ENCODE data around the gene SLC25A13.

- no peak for TF ChIP-seq POLR2AphosphoS5 (IDR thresholded peaks at IDR 0.05; ENCODE audit: low read depth, low read length)
- no peak for TF ChIP-seq POLR2A (IDR thresholded peaks at IDR 0.05; ENCODE audit: low read depth, low read length)
- TF ChIP-seq TAF1 (IDR thresholded peaks at IDR 0.05; ENCODE audit: low read depth, low read length), result no peak
- TF ChIP-seq SPI1 (IDR thresholded peaks at IDR 0.05; ENCODE audit: low read depth, low read length), result no peak
- TF ChIP-seq POU2F2 (IDR thresholded peaks at IDR 0.05; ENCODE audit: low read depth, low read length), result no peak
- no peak for TF ChIP-seq PAX5 (IDR thresholded peaks at IDR 0.05; ENCODE audit: insufficient read depth, low read length, severe bottlenecking)
These were observed 22.4 kb downstream of the SLC25A13 start for GRCh38 chr7:96299496-96299895.

All from GM12891 (cell line).